GM10248 (cell line): ENCODE measurements around the gene GNB1.

Source experiments
- CTCF ChIA-PET: fragments of 300-600 bp; sonication (Branson Sonifier 250); formaldehyde crosslinking; extraction: SDS; loops from one replicate; lab custom pipeline; 2021; ENCODE audit warnings: antibody characterized with exemption; lab: Yijun Ruan, JAX
- POLR2A ChIA-PET: fragments of 350-650 bp; sonication (Branson Sonifier 250); formaldehyde crosslinking; extraction: SDS; loops from one replicate; lab custom pipeline; 2020; ENCODE audit warnings: antibody characterized with exemption; lab: Yijun Ruan, JAX
- DNase-seq: peaks from one replicate; pipeline ENCODE4 v3.0.0; 2012; ENCODE audit errors: extremely low spot score
- TF ChIP-seq, protein P1 (sequence below): IDR thresholded peaks from 2 replicates; pipeline ENCODE4 v1.5.1; 2012; ENCODE audit warnings: mild to moderate bottlenecking, low read depth; ENCODE audit errors: extremely low read depth, missing control alignments, control extremely low read depth

The GNB1 gene

DNA sequence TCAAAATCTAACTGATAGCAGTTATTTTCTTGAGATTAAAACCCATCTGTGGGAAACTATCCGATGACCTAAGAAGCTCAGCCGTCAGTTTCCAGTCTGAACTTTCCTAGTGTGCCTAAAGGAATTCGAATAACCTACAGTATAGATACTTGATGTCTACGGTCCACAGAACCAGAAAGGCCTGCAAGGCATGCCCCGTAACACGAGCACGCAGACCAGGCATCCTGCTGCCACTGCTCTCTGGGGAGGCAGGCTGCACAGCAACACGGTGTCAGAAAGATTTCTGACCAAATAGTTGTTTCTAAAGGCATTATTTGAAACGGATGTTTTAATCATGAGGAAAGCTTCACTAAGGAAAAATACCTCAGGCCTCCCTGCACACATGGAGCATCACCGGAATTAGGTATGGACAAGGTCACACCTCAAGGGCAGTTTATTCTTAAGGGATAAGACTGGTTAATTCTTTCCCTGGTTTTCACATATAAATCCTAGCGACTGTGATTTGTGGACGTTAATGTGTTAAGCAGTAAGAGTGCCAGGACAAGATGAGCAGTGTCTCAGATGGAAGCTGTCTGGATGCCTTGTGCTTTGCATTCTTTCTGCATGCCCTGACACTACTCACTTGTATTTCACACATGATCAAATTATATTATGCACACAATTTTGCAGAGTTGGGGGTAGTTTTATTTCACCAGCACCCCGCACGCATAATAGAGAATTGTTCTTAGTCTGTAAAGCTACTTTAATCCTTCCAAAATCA is 63.6 kb downstream of the GNB1 start:
- CTCF ChIA-PET: interaction anchor here (1.4 to 2.4 kb wide), 2 partner anchors 48 to 79 kb away, joined by 5 to 10 read pairs; no protein-coding TSS in a partner anchor
- POLR2A ChIA-PET: no interaction called here
- no peak for DNase-seq
- TF ChIP-seq, protein P1, sequence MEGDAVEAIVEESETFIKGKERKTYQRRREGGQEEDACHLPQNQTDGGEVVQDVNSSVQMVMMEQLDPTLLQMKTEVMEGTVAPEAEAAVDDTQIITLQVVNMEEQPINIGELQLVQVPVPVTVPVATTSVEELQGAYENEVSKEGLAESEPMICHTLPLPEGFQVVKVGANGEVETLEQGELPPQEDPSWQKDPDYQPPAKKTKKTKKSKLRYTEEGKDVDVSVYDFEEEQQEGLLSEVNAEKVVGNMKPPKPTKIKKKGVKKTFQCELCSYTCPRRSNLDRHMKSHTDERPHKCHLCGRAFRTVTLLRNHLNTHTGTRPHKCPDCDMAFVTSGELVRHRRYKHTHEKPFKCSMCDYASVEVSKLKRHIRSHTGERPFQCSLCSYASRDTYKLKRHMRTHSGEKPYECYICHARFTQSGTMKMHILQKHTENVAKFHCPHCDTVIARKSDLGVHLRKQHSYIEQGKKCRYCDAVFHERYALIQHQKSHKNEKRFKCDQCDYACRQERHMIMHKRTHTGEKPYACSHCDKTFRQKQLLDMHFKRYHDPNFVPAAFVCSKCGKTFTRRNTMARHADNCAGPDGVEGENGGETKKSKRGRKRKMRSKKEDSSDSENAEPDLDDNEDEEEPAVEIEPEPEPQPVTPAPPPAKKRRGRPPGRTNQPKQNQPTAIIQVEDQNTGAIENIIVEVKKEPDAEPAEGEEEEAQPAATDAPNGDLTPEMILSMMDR: no peak

DNA sequence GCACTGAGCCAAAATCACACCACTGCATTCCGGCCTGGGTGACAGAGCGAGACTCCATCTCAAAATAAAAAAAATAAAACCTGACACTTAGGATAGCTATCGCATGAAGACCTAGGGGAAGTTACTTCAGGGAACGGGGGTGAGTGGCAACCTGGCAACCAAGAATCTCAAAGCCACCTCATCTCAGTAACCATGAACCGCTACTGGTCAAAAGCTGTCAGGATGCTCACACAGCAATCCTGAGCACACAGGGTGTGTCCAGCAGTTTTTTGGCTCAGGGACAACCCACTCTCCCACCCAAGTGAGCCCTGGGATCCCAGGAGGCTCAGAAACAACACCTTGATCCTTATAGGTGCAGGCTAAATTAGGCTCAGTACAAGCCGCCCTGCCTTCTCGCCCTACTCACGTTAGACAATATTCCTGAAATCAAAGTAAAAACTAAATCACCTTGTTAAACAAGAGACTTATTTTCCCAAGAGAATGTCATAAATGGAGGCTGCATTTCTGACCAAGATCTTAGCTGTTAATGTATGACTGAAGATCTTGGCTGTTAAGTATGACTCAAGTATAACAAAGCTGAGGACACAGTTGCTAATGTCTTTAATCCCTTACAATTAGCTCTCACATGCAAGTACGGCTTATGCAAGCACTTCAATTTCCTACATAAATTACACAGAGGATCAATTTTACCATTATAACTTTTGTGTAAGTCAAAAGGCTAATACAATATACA is 64.4 kb downstream of the GNB1 start:
- no peak for DNase-seq
- TF ChIP-seq, protein P1: no peak
- CTCF ChIA-PET: interaction anchor here (1.4 to 2.4 kb wide), 2 partner anchors 47 to 79 kb away, joined by 5 to 10 read pairs; no protein-coding TSS in a partner anchor
- POLR2A ChIA-PET: no interaction called here

DNA sequence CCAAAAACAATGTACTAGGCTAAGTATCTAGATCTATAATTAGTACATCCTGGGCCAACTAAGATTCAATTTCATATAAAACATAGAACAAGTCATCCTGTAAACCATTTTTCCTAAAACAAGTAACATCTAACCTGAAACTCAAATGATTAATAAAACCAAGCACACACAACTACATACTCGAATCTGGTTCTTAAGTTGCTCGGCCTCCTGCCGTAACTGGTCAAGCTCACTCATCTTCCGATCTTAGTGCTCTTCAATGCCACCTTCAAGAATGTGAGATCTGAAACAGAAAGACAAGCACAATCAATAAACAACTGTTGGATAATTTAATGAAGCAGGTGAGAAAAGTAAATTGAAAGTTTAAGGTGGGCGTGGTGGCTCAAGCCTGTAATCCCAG is 65.7 kb downstream of the GNB1 start:
- DNase-seq: no peak
- ChIA-PET CTCF (no interaction called here), POLR2A (no interaction called here)
- TF ChIP-seq, protein P1: no peak

DNA sequence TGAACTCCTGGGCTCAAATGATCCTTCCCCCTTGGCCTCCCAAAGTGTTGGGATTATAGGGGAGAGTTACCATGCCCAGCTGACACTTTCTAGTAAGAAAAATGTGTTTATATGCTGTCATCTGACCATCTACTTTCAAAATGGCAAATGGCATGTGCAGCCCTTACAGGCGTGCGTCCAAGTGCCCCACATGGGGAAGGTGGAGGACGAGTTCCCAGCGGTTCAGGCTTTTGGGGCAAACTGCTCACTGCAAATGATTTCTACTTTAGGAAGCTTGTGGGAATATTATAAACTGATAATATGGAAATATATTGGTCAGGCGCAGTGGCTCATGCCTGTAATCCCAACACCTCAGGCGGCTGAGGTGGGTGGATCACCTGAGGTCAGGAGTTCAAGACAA is 71.1 kb downstream of the GNB1 start:
- no peak for DNase-seq
- ChIA-PET CTCF (interaction anchor here (1.2 to 1.6 kb wide), 2 partner anchors 10 to 86 kb away, joined by 3 to 5 read pairs; no protein-coding TSS in a partner anchor), POLR2A (no interaction called here)
- TF ChIP-seq, protein P1: no peak

DNA sequence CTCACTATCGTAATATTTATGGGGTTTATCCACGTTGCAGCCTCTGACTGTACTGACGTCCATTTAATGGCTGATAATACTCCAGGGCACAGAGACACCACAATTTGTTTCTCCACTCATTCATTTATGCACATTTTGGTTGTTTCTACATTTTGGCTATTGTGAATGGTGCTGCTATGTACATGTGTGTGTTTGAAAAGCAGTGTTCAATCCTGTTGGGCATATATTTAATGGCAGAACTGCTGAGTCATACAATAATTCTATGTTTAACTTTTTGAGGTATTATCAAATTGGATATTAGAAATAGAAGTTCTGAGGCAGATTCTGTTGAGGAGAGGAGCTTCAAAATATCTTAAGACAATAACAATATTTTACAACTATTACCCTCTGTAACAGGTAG is 73.7 kb downstream of the GNB1 start:
- TF ChIP-seq, protein P1: no peak
- no peak for DNase-seq
- CTCF ChIA-PET: interaction anchor here (1.0 to 1.4 kb wide), 2 partner anchors 10 to 47 kb away, joined by 3 read pairs; no protein-coding TSS in a partner anchor
- POLR2A ChIA-PET: no interaction called here

DNA sequence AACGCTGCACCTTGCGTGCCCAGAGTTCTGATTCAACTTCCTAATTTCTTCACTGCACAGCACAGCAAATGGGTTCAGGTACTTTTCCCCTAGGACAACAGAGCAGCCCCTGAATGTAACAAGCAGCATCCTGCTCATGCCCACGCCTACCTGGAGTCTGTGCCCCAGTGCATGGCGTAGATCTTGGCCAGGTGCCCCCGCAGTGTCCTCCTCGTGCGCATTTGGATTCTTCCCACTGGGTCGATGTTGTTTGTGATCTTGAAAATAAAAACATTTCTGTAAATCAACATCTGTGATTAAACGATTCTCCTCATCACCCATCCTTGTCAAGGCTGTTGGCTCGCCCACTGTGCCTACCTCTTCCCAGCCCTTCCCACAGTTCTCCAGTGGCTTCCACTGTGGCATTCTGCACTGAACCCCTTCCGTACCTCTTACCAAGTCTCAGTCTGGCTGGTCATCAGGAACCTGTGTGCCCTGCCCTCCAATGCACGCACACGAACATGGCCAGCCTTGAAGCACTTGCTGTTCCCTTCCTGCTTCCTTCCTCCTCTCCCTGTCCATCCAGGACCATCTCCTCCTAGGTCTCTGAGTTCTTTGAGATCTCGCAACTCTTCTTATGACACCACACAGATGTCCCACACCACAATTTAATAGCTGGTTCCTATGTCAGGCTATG is 75.1 kb downstream of the GNB1 start:
- DNase-seq: no peak
- ChIA-PET CTCF (no interaction called here), POLR2A (no interaction called here)
- TF ChIP-seq, protein P1: no peak
